Coronary artery (tissue), 2 donors: ENCODE results near the gene SLC43A1.

Source experiments
- DNase-seq: peaks from one replicate; pipeline ENCODE4 v3.0.0-alpha.2; 2017; ENCODE audit warnings: low spot score
- H3K27ac ChIP-seq, 2 donors: fragments of 200-600 bp; sonication (generic); one replicate each; pipeline ENCODE4 v1.5.1; 2016 to 2019
- H3K4me3 ChIP-seq: fragments of 200-600 bp; sonication (generic); 2 replicates; pipeline ENCODE4 v1.5.1; 2016; ENCODE audit warnings: mild to moderate bottlenecking, moderate library complexity
- TF ChIP-seq, protein P1 (sequence below): fragments of 200-600 bp; sonication (generic); IDR thresholded peaks from one replicate; pipeline ENCODE4 v1.5.1; 2019; ENCODE audit warnings: antibody characterized with exemption

Gene SLC43A1

GRCh38 chr11:57549983-57550382 is 34.5 kb upstream of the SLC43A1 start:
- Histone ChIP-seq H3K27ac (no peak overlapping the region), H3K4me3 (no peak overlapping the region)
- DNase-seq = no peak
- TF ChIP-seq, protein P1, sequence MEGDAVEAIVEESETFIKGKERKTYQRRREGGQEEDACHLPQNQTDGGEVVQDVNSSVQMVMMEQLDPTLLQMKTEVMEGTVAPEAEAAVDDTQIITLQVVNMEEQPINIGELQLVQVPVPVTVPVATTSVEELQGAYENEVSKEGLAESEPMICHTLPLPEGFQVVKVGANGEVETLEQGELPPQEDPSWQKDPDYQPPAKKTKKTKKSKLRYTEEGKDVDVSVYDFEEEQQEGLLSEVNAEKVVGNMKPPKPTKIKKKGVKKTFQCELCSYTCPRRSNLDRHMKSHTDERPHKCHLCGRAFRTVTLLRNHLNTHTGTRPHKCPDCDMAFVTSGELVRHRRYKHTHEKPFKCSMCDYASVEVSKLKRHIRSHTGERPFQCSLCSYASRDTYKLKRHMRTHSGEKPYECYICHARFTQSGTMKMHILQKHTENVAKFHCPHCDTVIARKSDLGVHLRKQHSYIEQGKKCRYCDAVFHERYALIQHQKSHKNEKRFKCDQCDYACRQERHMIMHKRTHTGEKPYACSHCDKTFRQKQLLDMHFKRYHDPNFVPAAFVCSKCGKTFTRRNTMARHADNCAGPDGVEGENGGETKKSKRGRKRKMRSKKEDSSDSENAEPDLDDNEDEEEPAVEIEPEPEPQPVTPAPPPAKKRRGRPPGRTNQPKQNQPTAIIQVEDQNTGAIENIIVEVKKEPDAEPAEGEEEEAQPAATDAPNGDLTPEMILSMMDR = no peak

DNA sequence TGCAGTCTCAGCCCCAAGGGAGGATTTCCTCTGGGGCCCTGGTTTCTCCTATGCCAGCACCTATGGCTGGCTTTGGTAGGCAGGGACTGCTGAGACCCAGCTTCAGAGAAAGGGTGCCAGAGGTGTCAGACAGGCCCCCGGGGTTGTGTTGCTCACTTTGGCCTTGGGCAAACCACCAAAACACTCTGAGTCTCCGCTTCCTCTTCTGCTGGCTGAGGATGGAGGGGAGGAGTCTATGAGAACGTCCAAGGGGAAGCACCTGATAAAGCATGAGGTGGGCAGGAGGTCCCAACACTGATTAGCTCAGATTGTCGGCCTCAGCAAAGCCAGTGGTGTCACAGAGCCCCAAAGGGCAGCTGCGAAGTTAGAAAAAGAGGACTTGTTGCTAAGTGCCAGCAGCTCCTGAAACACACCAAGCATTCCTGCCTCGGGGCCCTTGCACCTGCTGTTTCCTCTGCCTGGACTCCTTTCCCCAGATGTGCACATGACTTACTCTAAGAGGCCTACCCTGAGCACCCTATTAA is 32.4 kb upstream of the SLC43A1 start:
- TF ChIP-seq, protein P1 = no peak
- Histone ChIP-seq H3K4me3 (no peak overlapping the region), H3K27ac (no peak overlapping the region)
- DNase-seq = no peak

- TF ChIP-seq, protein P1 = no peak
- Histone ChIP-seq H3K4me3 (no peak overlapping the region), H3K27ac (no peak overlapping the region)
- DNase-seq = no peak
Observed at GRCh38 chr11:57546869-57547475, 31.5 kb upstream of the SLC43A1 start.

DNA sequence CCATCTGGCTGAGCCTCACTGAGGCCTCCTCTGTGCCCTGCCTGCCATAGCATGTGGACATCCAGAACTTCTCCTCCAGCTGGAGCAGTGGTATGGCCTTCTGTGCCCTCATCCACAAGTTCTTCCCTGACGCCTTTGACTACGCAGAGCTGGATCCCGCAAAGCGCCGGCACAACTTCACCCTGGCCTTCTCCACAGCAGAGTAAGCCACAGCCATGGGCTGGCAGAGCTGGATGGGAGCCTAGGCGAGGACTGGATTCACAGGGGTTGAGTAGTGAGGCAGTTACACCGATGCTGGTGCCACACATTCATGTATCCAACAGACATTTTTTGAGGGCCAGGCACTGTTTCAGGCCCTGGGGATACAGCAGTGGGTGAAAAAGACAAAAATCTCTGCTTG is 30.9 kb upstream of the SLC43A1 start:
- TF ChIP-seq, protein P1 = no peak
- DNase-seq = no peak

DNA sequence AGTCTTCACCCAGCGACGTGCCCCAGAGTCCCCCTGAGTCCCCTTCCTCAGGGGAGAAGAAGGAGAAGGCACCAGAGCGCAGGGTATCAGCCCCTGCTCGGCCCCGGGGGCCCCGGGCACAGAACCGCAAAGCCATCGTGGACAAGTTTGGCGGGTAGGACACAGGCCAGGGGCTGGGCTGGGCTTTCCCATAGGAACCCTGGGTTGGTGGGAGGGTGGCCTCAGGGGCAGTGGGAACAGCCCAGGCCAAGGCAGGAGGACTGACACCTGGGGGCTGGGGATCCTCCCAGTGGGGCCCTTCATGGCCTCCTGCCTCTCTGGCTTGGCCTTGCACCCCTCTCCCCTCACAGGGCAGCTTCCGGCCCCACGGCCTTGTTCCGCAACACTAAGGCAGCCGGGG is 30.4 kb upstream of the SLC43A1 start:
- no peak for DNase-seq
- H3K4me3 ChIP-seq = no peak overlapping the region
- no peak overlapping the region for H3K27ac ChIP-seq
- TF ChIP-seq, protein P1 = no peak

More for the DNA sequence above, 30.9 kb upstream of the SLC43A1 start:
- H3K4me3 ChIP-seq = no peak overlapping the region
- H3K27ac ChIP-seq = no peak overlapping the region

- no peak overlapping the region for H3K27ac ChIP-seq
- TF ChIP-seq, protein P1 = no peak
- DNase-seq = no peak
- no peak overlapping the region for H3K4me3 ChIP-seq
Observed at GRCh38 chr11:57544566-57544965, 29.1 kb upstream of the SLC43A1 start.

DNA sequence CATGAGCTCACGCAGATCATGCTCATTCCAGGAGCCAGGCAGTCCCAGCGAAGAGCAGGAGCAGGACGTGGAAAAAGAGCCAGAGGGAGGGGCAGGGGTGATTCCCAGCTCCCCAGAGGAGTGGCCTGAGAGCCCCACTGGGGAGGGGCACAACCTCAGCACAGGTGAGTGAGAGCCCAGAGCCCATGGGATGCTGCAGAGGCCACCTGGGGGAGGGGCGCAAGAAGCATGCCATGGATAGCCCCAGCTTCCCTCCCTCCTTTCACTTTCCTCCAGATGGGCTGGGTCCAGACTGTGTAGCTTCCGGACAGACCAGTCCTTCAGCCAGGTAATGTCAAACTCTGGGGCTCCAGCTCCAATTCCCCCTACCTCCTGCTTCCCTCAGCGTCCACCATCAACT is 28.1 kb upstream of the SLC43A1 start:
- TF ChIP-seq, protein P1 = no peak
- no peak overlapping the region for H3K27ac ChIP-seq
- no peak overlapping the region for H3K4me3 ChIP-seq
- no peak for DNase-seq
